GM19455 (cell line): ENCODE measurements around the gene CEMP1.
"Not testable (repeated sequence)": the region's sequence is repeated elsewhere in the genome, so short reads cannot be mapped to it uniquely, and the experiment has no call there.

Source experiments
- ATAC-seq: cut with Tn5 transposase; IDR thresholded peaks from one replicate; pipeline ENCODE4 v1.9.1; 2021; ENCODE audit not compliant: unreplicated experiment

Gene CEMP1, protein sequence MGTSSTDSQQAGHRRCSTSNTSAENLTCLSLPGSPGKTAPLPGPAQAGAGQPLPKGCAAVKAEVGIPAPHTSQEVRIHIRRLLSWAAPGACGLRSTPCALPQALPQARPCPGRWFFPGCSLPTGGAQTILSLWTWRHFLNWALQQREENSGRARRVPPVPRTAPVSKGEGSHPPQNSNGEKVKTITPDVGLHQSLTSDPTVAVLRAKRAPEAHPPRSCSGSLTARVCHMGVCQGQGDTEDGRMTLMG

GRCh38 chr16:2531371-2531695 lies at the start of gene CEMP1:
Gene CEMP1, minus strand, starts transcription at chr16:2531408. Its CDS starts 335 bp downstream, at chr16:2531073.
- no peak for ATAC-seq

- ATAC-seq: not testable (repeated sequence)
Observed at GRCh38 chr16:2580818-2581217, 49.6 kb upstream of the CEMP1 start.

- not testable (repeated sequence) for ATAC-seq
Observed at GRCh38 chr16:2580143-2580542, 48.9 kb upstream of the CEMP1 start.

- not testable (repeated sequence) for ATAC-seq
Observed at GRCh38 chr16:2578905-2579304, 47.7 kb upstream of the CEMP1 start.

- ATAC-seq: not testable (repeated sequence)
Observed at GRCh38 chr16:2577044-2577443, 45.8 kb upstream of the CEMP1 start.

DNA sequence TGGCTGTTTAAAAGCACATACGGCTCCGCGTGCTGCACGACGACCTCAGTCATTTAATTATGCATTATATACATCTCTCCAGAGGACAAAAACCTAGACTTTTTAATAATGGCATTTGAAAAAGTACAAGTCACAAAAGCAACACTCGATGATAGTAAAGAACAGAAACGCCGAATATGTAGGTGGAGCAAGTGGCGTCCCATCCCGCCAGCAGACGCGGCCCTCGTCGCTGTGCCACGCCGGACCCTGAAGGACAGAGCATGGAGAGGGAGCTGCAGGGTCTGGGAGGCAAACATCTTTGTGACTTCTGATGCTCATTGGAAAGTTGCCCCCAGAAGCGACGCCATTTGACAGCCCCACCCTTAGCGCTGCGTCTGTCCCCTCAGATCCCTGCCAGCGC lies 44.6 kb upstream of the CEMP1 start:
- ATAC-seq: not testable (repeated sequence)

GRCh38 chr16:2572704-2573103 lies 41.5 kb upstream of the CEMP1 start:
- not testable (repeated sequence) for ATAC-seq

GRCh38 chr16:2568573-2568972 lies 37.4 kb upstream of the CEMP1 start:
- not testable (repeated sequence) for ATAC-seq

- not testable (repeated sequence) for ATAC-seq
Observed at GRCh38 chr16:2567506-2567905, 36.3 kb upstream of the CEMP1 start.

DNA sequence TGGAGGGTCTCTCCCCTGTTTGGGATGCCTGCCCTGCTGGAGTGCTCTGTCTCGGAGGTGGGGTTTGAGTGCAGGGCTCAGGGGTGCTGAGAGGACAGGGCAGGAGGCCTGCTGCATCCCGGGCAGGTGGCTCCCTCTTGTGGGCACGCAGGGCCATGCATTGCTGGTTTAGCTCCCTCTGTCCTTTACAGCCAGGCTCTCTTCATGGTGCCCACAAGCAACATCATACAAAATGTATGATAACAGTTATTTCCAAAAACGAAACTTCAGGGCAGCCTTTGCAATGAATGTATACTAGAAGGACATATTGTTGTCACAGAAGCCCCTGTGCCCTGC lies 29.6 kb upstream of the CEMP1 start:
- ATAC-seq: not testable (repeated sequence)

DNA sequence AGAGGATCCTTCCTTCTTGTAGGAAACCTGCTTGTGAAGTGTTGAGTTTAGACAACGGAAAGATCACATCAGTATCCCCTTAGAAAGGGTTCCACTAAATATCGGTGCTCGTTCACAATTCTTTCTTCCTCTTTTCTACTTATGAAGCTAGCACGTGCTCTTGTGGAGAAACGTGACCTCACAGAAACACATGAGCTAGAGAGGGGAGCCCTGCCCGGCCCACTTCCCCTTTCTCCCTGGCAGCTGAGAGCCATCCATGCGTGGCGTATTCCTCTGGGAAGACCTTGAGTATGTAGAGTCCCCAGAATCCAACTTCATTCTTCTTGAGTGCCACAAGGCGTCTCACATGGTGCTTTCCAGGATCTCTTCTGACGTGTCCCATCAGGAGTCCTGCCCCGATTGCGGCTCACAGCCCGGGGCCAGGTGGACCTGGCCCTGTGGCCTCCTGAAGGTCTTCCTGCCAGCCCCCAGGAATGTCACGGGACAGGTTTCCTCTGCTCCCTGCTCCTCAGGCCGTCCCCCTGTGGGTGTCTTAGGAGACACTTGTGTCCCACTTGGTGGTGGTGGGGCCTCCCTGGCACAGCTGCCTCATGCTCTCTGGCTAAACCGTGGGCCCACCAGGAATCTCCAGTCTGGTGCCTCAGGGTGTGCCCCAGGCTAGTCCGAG lies 29.1 kb upstream of the CEMP1 start:
- ATAC-seq: not testable (repeated sequence)

- not testable (repeated sequence) for ATAC-seq
Observed at GRCh38 chr16:2557150-2557549, 25.9 kb upstream of the CEMP1 start.

- not testable (repeated sequence) for ATAC-seq
Observed at GRCh38 chr16:2554709-2555425, 23.7 kb upstream of the CEMP1 start.

GRCh38 chr16:2551420-2551889 lies 20.2 kb upstream of the CEMP1 start:
- ATAC-seq: not testable (repeated sequence)

DNA sequence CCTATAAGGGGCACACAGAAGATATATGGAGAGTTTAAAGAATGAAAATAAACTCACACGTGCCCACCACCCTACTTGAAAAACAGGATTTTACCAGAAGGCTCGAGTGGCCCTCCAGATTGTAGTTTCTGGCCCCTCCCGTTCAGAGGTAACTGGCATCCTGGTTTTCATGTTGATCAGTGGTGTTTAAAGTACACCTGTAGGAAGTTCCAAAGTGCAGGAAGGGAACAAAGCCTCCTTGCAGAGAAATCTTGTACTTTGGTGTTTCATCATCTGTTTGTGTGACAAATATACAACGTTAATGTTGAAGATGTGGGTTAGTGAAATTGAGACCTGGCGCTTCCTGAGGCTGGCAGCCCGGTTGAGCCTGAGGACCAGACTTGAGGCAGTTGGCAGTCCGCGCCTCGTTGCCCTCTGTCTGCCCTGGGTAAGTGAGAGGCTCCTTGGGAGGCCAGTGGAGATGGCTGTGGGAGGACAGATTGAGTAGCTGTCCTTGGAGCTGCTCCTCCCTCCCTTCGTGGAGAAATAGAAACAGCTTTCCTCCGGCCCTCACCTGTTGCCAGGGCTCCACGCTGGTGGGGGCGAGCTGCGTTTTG lies 19.2 kb upstream of the CEMP1 start:
- ATAC-seq: not testable (repeated sequence)

DNA sequence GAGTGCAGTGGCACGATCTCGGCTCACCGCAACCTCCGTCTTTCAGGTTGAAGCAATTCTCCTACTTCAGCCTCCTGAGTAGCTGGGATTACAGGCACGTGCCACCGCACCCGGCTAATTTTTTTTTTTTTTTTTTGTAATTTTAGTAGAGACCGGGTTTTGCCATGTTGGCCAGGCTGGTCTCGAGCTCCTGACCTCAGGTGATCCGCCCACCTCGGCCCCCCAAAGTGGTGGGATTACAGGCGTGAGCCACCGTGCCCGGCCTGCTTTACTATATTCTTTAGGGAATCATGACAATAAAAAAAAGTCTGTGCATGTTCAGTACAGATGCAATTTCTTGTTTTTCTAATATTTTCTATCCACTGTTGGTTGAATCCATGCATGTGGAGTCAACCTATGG lies 12.6 kb upstream of the CEMP1 start:
- not testable (repeated sequence) for ATAC-seq

DNA sequence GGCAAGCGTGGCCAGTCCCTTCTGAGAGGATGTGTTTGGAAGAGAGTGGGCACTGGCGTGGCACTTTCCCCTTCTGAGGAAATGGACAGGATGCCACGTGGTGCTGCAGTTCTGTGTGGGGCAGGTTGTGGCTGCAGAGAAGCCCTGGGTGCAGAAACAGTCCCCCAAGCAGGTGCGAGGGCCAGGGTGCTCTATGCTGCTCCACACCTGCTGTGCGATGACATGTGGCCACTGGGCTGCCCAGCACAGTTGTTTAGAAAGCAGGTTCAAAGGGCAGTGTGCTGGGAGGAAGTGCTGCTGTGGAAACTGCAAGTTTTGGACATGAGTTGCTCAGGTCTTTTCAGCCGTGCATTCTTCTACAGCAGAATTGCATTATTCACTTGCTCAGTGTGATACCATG lies 10.2 kb upstream of the CEMP1 start:
- ATAC-seq: not testable (repeated sequence)

GRCh38 chr16:2540912-2541311 lies 9.7 kb upstream of the CEMP1 start:
- ATAC-seq: not testable (repeated sequence)

DNA sequence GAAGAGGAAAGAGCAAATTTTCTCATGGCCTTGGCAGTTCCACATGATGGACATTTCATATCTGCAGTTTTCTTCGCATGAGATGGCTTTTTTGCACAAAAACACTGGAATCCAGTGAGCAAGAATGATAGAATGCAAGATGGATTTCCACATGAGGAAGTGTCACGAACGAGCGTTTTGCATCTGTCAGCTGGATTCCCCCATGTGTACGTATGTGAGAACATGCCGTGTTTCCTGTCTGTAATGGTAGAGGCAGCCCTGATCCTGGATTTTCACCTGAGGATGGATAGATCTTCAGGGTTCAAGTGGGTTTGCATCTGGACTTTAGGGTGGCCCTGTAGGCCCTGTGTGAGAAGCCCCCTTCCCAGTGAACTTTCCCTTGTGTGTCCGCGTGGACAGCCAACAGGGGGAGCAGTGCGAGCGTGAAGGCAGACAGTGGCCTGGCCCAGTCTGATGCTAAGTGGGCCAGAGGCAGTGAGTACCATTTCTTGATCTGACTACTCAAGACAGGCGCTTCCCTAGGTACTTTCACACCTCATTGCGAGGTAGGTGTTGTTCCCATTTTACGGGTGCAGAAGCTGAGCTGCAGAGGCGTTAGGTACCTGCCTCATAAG lies 8.7 kb upstream of the CEMP1 start:
- ATAC-seq: not testable (repeated sequence)

GRCh38 chr16:2539192-2539844 lies 8.1 kb upstream of the CEMP1 start:
- ATAC-seq: not testable (repeated sequence)
